Glutamatergic neuron (in vitro differentiated cells): ENCODE results near the gene IL17REL. TPM values are rescaled to one million over a fixed set of nuclear protein-coding genes. Genes with fewer than 3 reads are reported as not detected.

Experiments
- DNase-seq: peaks from one replicate; pipeline ENCODE4 v3.0.0; 2022
- H3K27ac Mint-ChIP-seq: one replicate; pipeline ENCODE4 v1.8.0; 2020; ENCODE audit warnings: mild to moderate bottlenecking, mixed read lengths, inconsistent platforms; ENCODE audit not compliant: unreplicated experiment
- H3K27me3 Mint-ChIP-seq: one replicate; pipeline ENCODE4 v1.8.0; 2020; ENCODE audit warnings: mild to moderate bottlenecking, moderate library complexity, mixed read lengths, inconsistent platforms; ENCODE audit not compliant: unreplicated experiment
- H3K36me3 Mint-ChIP-seq: one replicate; pipeline ENCODE4 v1.8.0; 2020; ENCODE audit warnings: mild to moderate bottlenecking, mixed read lengths, inconsistent platforms; ENCODE audit not compliant: unreplicated experiment
- H3K4me1 Mint-ChIP-seq: one replicate; pipeline ENCODE4 v1.8.0; 2020; ENCODE audit warnings: mild to moderate bottlenecking, low read depth, mixed read lengths, inconsistent platforms; ENCODE audit not compliant: unreplicated experiment
- H3K4me3 Mint-ChIP-seq: one replicate; pipeline ENCODE4 v1.8.0; 2020; ENCODE audit warnings: mild to moderate bottlenecking, mixed read lengths, inconsistent platforms; ENCODE audit not compliant: unreplicated experiment
- H3K9me3 Mint-ChIP-seq: one replicate; pipeline ENCODE4 v1.8.0; 2020; ENCODE audit warnings: mild to moderate bottlenecking, moderate library complexity, mixed read lengths, inconsistent platforms; ENCODE audit not compliant: unreplicated experiment
- total RNA-seq: library from RNA; stranded (reverse); fragmentation: NEBNext Ultra II Directional; extraction: Animal tissue kit (Norgen Biotek cat#: 25700); gene quantifications from one replicate; pipeline ENCODE4 v1.2.1, GENCODE V29; 2021; ENCODE audit not compliant: unreplicated experiment
- TF ChIP-seq, protein P1 (sequence below): fragments of 200-600 bp; sonication (generic); IDR thresholded peaks from one replicate; pipeline ENCODE4 v1.5.0; 2021; ENCODE audit not compliant: partially characterized antibody, unreplicated experiment

IL17REL gene
- total RNA-seq, 1 donor from 2014 or later, result not detected

DNA sequence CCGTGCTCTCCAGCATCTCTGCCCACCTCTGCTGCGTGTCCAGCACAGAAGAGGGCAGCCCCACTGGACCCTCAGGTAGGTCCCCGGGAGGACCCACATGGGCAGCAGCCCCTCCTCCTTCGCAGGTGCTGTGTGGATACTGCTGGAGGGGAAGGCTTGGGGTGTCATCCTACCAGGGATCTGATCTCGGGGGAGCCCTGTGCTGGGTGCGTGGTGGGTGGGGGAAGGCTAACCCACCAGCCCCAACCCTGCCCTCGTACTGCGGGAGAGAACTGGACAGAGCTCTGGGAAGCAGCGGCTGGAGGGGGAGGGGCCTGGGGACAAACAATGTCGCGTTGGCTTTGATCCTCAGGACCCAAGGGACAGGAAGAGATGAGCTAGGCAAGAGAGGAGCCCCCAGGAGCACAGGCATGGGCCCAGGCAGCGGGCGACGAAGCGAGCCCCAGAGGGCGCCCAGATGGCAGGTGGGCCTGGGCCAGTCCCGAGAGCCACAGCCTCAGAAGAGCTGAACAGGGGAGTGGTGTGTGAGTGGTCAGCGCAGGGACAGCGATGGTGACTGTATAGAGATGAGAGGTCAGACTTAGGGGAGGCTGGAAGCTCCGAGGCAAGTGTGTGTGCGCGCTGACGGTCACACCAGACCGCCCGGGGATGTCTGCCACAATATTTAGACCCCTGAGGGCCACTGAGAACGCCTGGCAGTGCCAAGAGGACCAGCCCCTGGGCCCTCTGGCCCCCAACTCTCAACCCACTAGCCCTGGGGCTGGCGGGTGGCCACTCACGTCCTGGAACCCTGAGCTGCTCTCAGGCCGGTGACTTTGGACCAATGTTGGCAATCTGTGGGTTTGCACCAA is 53.4 kb downstream of the IL17REL start:
- H3K27me3 Mint-ChIP-seq, result peaks cover 6% of the 10 kb centered on the region
- peaks cover 7% of the 10 kb centered on the region for H3K9me3 Mint-ChIP-seq
- DNase-seq, result peak; percentile 51
- peak overlapping the region; percentile 68 for H3K4me3 Mint-ChIP-seq
- peak overlapping the region; percentile 55 for H3K27ac Mint-ChIP-seq
- no peaks in the 10 kb centered on the region for H3K36me3 Mint-ChIP-seq
- TF ChIP-seq, protein P1, sequence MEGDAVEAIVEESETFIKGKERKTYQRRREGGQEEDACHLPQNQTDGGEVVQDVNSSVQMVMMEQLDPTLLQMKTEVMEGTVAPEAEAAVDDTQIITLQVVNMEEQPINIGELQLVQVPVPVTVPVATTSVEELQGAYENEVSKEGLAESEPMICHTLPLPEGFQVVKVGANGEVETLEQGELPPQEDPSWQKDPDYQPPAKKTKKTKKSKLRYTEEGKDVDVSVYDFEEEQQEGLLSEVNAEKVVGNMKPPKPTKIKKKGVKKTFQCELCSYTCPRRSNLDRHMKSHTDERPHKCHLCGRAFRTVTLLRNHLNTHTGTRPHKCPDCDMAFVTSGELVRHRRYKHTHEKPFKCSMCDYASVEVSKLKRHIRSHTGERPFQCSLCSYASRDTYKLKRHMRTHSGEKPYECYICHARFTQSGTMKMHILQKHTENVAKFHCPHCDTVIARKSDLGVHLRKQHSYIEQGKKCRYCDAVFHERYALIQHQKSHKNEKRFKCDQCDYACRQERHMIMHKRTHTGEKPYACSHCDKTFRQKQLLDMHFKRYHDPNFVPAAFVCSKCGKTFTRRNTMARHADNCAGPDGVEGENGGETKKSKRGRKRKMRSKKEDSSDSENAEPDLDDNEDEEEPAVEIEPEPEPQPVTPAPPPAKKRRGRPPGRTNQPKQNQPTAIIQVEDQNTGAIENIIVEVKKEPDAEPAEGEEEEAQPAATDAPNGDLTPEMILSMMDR, result no peak
- peaks cover 6% of the 10 kb centered on the region for H3K4me1 Mint-ChIP-seq

DNA sequence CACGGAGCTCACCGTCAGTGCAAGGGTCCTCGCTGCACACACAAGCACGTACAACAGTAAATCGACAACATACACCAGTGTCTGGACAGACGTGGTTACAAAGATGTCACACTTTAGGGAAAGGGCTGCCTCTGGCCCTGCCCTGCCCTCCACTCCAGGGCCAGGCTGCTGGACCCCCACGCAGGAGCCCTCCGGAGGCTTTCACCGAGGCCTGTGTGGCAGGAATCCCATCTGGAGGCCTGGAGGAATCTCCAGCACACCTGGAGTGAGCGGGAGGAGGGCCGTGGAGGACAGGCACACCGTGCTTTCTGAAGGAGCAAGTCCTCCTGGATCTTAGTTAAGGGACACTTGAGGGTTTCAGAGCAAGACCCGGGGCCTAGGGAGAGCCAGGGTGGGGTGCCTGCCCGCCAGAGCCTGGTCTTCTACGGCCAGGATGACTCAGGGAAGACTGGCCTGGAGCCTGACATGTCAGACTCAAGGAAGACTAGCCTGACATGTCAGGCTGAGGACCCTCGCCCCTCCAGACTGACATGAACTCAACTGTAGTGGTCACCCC is 54.1 kb downstream of the IL17REL start:
- H3K9me3 Mint-ChIP-seq, result peaks cover 5% of the 10 kb centered on the region
- no peak overlapping the region for H3K27ac Mint-ChIP-seq
- H3K4me3 Mint-ChIP-seq, result peak overlapping the region; percentile 68

DNA sequence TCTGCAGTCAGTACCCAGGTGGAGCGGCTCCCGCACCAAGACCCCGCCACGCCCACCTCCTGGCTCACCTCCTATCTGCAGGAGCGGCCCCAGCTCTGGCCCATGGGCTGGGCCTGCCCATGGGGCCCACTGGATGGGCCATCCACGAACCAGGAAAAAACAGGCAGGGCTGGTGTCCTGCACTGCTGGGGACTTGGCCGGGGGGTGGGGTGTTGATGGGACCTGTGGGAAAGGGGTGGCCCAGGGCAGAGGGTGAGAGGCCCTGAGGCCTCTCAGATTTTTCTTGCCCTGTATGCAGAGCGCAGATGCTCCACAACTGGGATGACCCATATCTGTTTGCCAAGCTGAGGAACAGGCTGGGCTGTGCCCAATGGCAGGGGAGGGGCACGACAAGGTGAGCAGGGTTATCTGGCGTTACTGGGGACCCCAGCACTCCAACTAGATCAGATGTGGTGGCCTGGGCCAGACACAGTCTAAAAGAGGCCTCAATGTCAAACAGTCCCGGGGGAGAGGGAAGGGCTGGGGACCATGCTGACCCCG is 54.7 kb downstream of the IL17REL start:
- no peak overlapping the region for H3K27ac Mint-ChIP-seq
- H3K36me3 Mint-ChIP-seq, result no peaks in the 10 kb centered on the region
- H3K4me1 Mint-ChIP-seq, result peaks cover 4% of the 10 kb centered on the region
- peak; percentile 13 for DNase-seq
- peaks cover 4% of the 10 kb centered on the region for H3K27me3 Mint-ChIP-seq
- H3K9me3 Mint-ChIP-seq, result peaks cover 5% of the 10 kb centered on the region
- no peak overlapping the region for H3K4me3 Mint-ChIP-seq
- TF ChIP-seq, protein P1, result no peak

More for the DNA sequence above, 54.1 kb downstream of the IL17REL start:
- H3K36me3 Mint-ChIP-seq, result no peaks in the 10 kb centered on the region
- TF ChIP-seq, protein P1, result no peak
- H3K4me1 Mint-ChIP-seq, result peaks cover 4% of the 10 kb centered on the region
- DNase-seq, result peak; percentile 14
- peaks cover 4% of the 10 kb centered on the region for H3K27me3 Mint-ChIP-seq

DNA sequence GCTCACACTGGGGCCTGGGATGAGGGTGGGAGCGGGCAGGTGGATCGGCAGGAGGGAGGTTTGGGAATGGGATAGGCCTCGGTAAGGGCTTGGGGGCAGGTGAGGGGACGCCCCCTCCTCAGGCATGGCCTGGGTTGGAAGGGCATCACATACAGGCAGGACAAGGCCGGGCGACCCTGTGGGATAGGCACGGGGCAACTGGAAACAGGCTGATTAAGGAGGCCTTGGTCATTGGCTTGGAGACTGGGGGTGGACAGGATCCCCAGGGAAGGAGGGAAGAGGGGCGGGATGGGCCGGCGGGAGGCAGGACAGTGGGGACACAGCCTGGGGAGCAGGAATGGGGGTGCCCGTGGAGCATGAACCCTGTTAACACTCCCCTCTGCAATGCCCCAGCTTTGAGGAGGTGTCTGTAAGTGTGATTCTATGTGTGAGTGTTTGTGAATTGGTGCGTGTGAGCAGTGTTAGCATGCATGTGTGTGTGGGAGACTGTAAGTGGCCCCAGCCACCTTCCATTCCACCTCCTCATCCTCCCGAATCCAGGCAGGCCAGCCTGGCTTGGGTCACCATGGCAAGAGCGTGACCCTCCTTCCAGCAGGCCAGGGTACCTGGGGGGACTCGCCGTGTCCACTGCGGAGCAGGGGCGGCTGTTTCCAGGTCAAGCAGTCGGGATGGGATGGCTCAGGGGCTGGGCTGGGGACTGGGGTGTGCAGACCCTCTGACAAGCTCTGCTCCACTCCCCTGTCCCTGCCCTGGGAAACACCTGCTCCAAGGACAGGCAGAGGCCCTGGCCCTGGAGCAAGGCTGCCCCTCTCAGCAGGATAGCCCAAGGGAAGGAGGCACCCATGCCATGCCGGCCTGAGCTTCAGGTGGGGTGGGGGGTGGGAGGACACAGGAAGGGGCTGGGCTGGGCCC is 55.4 kb downstream of the IL17REL start:
- Mint-ChIP-seq H3K4me1 (peaks cover 4% of the 10 kb centered on the region), H3K4me3 (no peak overlapping the region), H3K9me3 (peaks cover 5% of the 10 kb centered on the region), H3K27me3 (peaks cover 4% of the 10 kb centered on the region), H3K36me3 (no peaks in the 10 kb centered on the region), H3K27ac (no peak overlapping the region)
- no peak for DNase-seq
- TF ChIP-seq, protein P1, result no peak
